GM19239 (cell line): ENCODE results near the gene B4GALT1.

Source experiments
- DNase-seq: peaks from one replicate; pipeline ENCODE4 v3.0.0; 2011; ENCODE audit warnings: low spot score; ENCODE audit not compliant: insufficient read length
- FAIRE-seq: peaks from 2 replicates; lab custom pipeline; 2011; peaks lifted over from hg19 to GRCh38; lab: Jason Lieb, UNC

B4GALT1 gene

GRCh38 chr9:33125871-33126823 is 41.0 kb downstream of the B4GALT1 start:
- no peak for DNase-seq
- FAIRE-seq: peak; percentile 72

GRCh38 chr9:33125461-33125860 is 41.7 kb downstream of the B4GALT1 start:
- FAIRE-seq: no peak
- DNase-seq: no peak

- DNase-seq (no peak), FAIRE-seq (peak; percentile 98)
Observed at GRCh38 chr9:33124751-33125381, 42.3 kb downstream of the B4GALT1 start.

- FAIRE-seq: no peak
- DNase-seq: no peak
Observed at GRCh38 chr9:33124046-33124445, 43.1 kb downstream of the B4GALT1 start.

GRCh38 chr9:33123407-33124031 is 43.6 kb downstream of the B4GALT1 start:
- FAIRE-seq: no peak
- no peak for DNase-seq

- DNase-seq (no peak), FAIRE-seq (no peak)
Observed at GRCh38 chr9:33120620-33121019, 46.5 kb downstream of the B4GALT1 start.

- FAIRE-seq: no peak
- no peak for DNase-seq
Observed at GRCh38 chr9:33117796-33118195, 49.3 kb downstream of the B4GALT1 start.

GRCh38 chr9:33117306-33117705 is 49.8 kb downstream of the B4GALT1 start:
- DNase-seq: no peak
- no peak for FAIRE-seq

- DNase-seq (no peak), FAIRE-seq (peak; percentile 68)
Observed at GRCh38 chr9:33116860-33117259, 50.3 kb downstream of the B4GALT1 start.

- no peak for FAIRE-seq
- no peak for DNase-seq
Observed at GRCh38 chr9:33114746-33115145, 52.4 kb downstream of the B4GALT1 start.

- FAIRE-seq (no peak), DNase-seq (no peak)
Observed at GRCh38 chr9:33113799-33114547, 53.2 kb downstream of the B4GALT1 start.

- no peak for DNase-seq
- no peak for FAIRE-seq
Observed at GRCh38 chr9:33112094-33112493, 55.0 kb downstream of the B4GALT1 start.

- DNase-seq (no peak), FAIRE-seq (no peak)
Observed at GRCh38 chr9:33111631-33112030, 55.5 kb downstream of the B4GALT1 start.

GRCh38 chr9:33110686-33111085 is 56.5 kb downstream of the B4GALT1 start:
- DNase-seq (no peak), FAIRE-seq (no peak)

GRCh38 chr9:33109850-33110595 is 57.1 kb downstream of the B4GALT1 start:
- FAIRE-seq (no peak), DNase-seq (no peak)

GRCh38 chr9:33109097-33109496 is 58.0 kb downstream of the B4GALT1 start:
- DNase-seq (no peak), FAIRE-seq (no peak)

GRCh38 chr9:33108472-33108871 is 58.7 kb downstream of the B4GALT1 start:
- DNase-seq (no peak), FAIRE-seq (no peak)

- DNase-seq (no peak), FAIRE-seq (no peak)
Observed at GRCh38 chr9:33107762-33108161, 59.4 kb downstream of the B4GALT1 start.

GRCh38 chr9:33106827-33107621 is 60.1 kb downstream of the B4GALT1 start:
- DNase-seq (no peak), FAIRE-seq (no peak)
